GM12873 (cell line): Measurements from ENCODE around the gene FLYWCH1.

Experiments
- CTCF ChIP-seq: IDR thresholded peaks from 2 replicates; pipeline ENCODE4 v1.5.1; 2012; ENCODE audit warnings: low read depth, mild to moderate bottlenecking, moderate library complexity, low read length, control low read depth; ENCODE audit not compliant: insufficient read depth; ENCODE audit errors: missing control alignments

Gene FLYWCH1

GRCh38 chr16:2971134-2971984, 59.6 kb downstream of the FLYWCH1 start:
- TF ChIP-seq CTCF, result no peak

GRCh38 chr16:2971985-2972784, 60.5 kb downstream of the FLYWCH1 start:
- no peak for TF ChIP-seq CTCF

GRCh38 chr16:2973093-2973492, 61.4 kb downstream of the FLYWCH1 start:
- TF ChIP-seq CTCF, result no peak

GRCh38 chr16:2973605-2974318, 62.0 kb downstream of the FLYWCH1 start:
- no peak for TF ChIP-seq CTCF

- no peak for TF ChIP-seq CTCF
Measured at GRCh38 chr16:2974319-2975056, 62.8 kb downstream of the FLYWCH1 start.

GRCh38 chr16:2975161-2975795, 63.5 kb downstream of the FLYWCH1 start:
- TF ChIP-seq CTCF, result no peak
